DOHH2 (cell line): ENCODE measurements around the gene CARF.

Source experiments
- CTCF ChIP-seq: fragments of 200-600 bp; sonication (generic); IDR thresholded peaks from one replicate; pipeline ENCODE4 v1.5.1; 2014; ENCODE audit warnings: antibody characterized with exemption, mild to moderate bottlenecking, low read depth, low read length; ENCODE audit not compliant: poor library complexity, severe bottlenecking
- EZH2phosphoT487 ChIP-seq: fragments of 200-600 bp; sonication (generic); IDR thresholded peaks from 2 replicates; pipeline ENCODE4 v1.6.1; 2017; ENCODE audit warnings: borderline replicate concordance, mild to moderate bottlenecking, antibody characterized with exemption, low read length, moderate library complexity, mixed read lengths

- TF ChIP-seq CTCF (no peak), EZH2phosphoT487 (no peak)
Observed at GRCh38 chr2:202944816-202945215, 32.7 kb downstream of the CARF start.
